HCT116 (cell line): ENCODE data around the gene FANCM. TPM values are rescaled to one million over a fixed set of nuclear protein-coding genes. Genes with fewer than 3 reads are reported as not detected.

Source experiments
- ATAC-seq: fragments of 200-7000 bp; cut with Tn5 transposase; 2 replicates; pipeline ENCODE4 v1.9.1; 2020; ENCODE audit warnings: mild to moderate bottlenecking, moderate library complexity
- Bru-seq: library from RNA; stranded (reverse); fragments of 400-500 nt; gene quantifications from one replicate; lab custom pipeline; 2021; lab: Mats Ljungman, UMichigan
- BruChase-seq, 2 experiments: library from RNA; stranded (reverse); fragments of 400-500 nt; gene quantifications; one replicate each; lab custom pipeline; 2021; lab: Mats Ljungman, UMichigan
- BruUV-seq: library from RNA; stranded (reverse); fragments of 400-500 nt; replicated peaks from 2 replicates; lab custom pipeline; 2021; lab: Mats Ljungman, UMichigan
- CTCF ChIA-PET: fragments of 300-600 bp; sonication (Branson Sonifier 250); formaldehyde crosslinking; loops from one replicate; lab custom pipeline; 2021; ENCODE audit warnings: antibody characterized with exemption; lab: Charles Lee
- POLR2A ChIA-PET: fragments of 300-600, 350-600 bp; sonication (Branson Sonifier 250); formaldehyde crosslinking; loops from one replicate; lab custom pipeline; 2021; ENCODE audit warnings: antibody characterized with exemption; lab: Charles Lee
- RAD21 ChIA-PET, 2 experiments: fragments of 300-600 bp; sonication (Branson Sonifier 250); formaldehyde crosslinking; loops; one replicate each; lab custom pipeline; 2023; ENCODE audit warnings: low total read pairs in 2 of 2; ENCODE audit not compliant: uncharacterized antibody in 2 of 2, unreplicated experiment in 2 of 2, low non-redundant PET in 1 of 2; lab: Charles Lee
- DNase-seq: peaks from one replicate; pipeline ENCODE4 v3.0.0-alpha.2; 2010; ENCODE audit warnings: low read depth, low spot score
- H2AFZ ChIP-seq: fragments of 200-600 bp; shearing (Covaris generic), sonication (generic); 2 replicates; pipeline ENCODE4 v1.6.1; 2017; ENCODE audit warnings: low read depth, mixed run types, mixed read lengths, antibody characterized with exemption, low read length; ENCODE audit not compliant: poor library complexity, severe bottlenecking
- H3K27ac ChIP-seq: 2 replicates; pipeline ENCODE4 v1.5.1; 2012; ENCODE audit warnings: low read depth, low read length
- H3K27me3 ChIP-seq: fragments of 200-600 bp; sonication (generic); 2 replicates; pipeline ENCODE4 v1.6.1; 2016; ENCODE audit warnings: mixed run types, low read length, mixed read lengths; ENCODE audit not compliant: insufficient read depth
- H3K36me3 ChIP-seq, 2 experiments: fragments of 200-500 bp in 1 of 2; fragments of 200-600 bp in 1 of 2; sonication (Bioruptor generic) in 1 of 2; sonication (generic) in 1 of 2; 2 replicates each; pipeline versions ENCODE4 v1.5.1 to v1.6.1; 2014 to 2016; ENCODE audit warnings: low read length in 2 of 2, inconsistent platforms in 1 of 2, mixed read lengths in 1 of 2, mixed run types in 1 of 2; ENCODE audit not compliant: insufficient read depth in 2 of 2, control insufficient read depth in 1 of 2
- H3K4me1 ChIP-seq, 2 experiments: fragments of 200-600 bp in 1 of 2; sonication (generic) in 1 of 2; 2 replicates each; pipeline versions ENCODE4 v1.5.1 to v1.6.1; 2012 to 2017; ENCODE audit warnings: low read length in 2 of 2, inconsistent platforms in 1 of 2, mild to moderate bottlenecking in 1 of 2, mixed read lengths in 1 of 2, mixed run types in 1 of 2, moderate library complexity in 1 of 2; ENCODE audit not compliant: insufficient read depth in 2 of 2, control insufficient read depth in 1 of 2
- H3K4me2 ChIP-seq: fragments of 200-600 bp; sonication (generic); 2 replicates; pipeline ENCODE4 v1.6.1; 2017; ENCODE audit warnings: mixed run types, low read length, mixed read lengths
- H3K4me3 ChIP-seq, 2 experiments: fragments of 200-600 bp in 1 of 2; sonication (generic) in 1 of 2; replicated peaks in 1 of 2; 2 replicates each; pipeline ENCODE4 v1.5.1; 2011 to 2016; ENCODE audit warnings: low read length in 2 of 2, control low read depth in 1 of 2, low read depth in 1 of 2, mild to moderate bottlenecking in 1 of 2, mixed read lengths in 1 of 2, mixed run types in 1 of 2
- H3K79me2 ChIP-seq: fragments of 200-600 bp; sonication (generic); 2 replicates; pipeline ENCODE4 v1.6.1; 2017; ENCODE audit warnings: mild to moderate bottlenecking, mixed run types, low read length, moderate library complexity, mixed read lengths; ENCODE audit not compliant: insufficient read depth
- H3K9ac ChIP-seq: fragments of 200-600 bp; sonication (generic); 2 replicates; pipeline ENCODE4 v1.6.1; 2016; ENCODE audit warnings: low read length, mixed read lengths
- H3K9me2 ChIP-seq: fragments of 200-600 bp; sonication (generic), shearing (Covaris generic); 2 replicates; pipeline ENCODE4 v1.6.1; 2017; ENCODE audit warnings: mixed run types, mild to moderate bottlenecking, moderate library complexity; ENCODE audit not compliant: insufficient read depth
- H3K9me3 ChIP-seq, 2 experiments: fragments of 200-500 bp in 1 of 2; fragments of 200-600 bp in 1 of 2; sonication (Bioruptor generic) in 1 of 2; sonication (generic) in 1 of 2; 2 replicates each; pipeline ENCODE4 v1.6.1; 2014 to 2017; ENCODE audit warnings: low read length in 2 of 2, mixed read lengths in 2 of 2, inconsistent platforms in 1 of 2, low read depth in 1 of 2, mild to moderate bottlenecking in 1 of 2, mixed run types in 1 of 2, moderate library complexity in 1 of 2; ENCODE audit not compliant: control insufficient read depth in 1 of 2, insufficient read depth in 1 of 2
- H4K20me1 ChIP-seq: fragments of 200-600 bp; sonication (generic), shearing (Covaris generic); 2 replicates; pipeline ENCODE4 v1.6.1; 2017; ENCODE audit warnings: mixed run types, mild to moderate bottlenecking, moderate library complexity; ENCODE audit not compliant: insufficient read depth
- CBX3 ChIP-seq: IDR thresholded peaks from 2 replicates; pipeline ENCODE4 v1.6.1; 2012; ENCODE audit warnings: low read depth
- CEBPB ChIP-seq: IDR thresholded peaks from 2 replicates; pipeline ENCODE4 v1.6.1; 2012; ENCODE audit warnings: low read depth
- CTCF ChIP-seq, 3 experiments: fragments of 200-600 bp in 1 of 3; sonication (generic) in 1 of 3; IDR thresholded peaks in 2 of 3; conservative IDR thresholded peaks in 1 of 3; 2 replicates each; pipeline ENCODE4 v1.5.1; 2012 to 2017; ENCODE audit warnings: low read depth in 2 of 3, low read length in 2 of 3, antibody characterized with exemption in 1 of 3, borderline replicate concordance in 1 of 3, control low read depth in 1 of 3, mild to moderate bottlenecking in 1 of 3, mixed read lengths in 1 of 3, mixed run types in 1 of 3, moderate library complexity in 1 of 3; ENCODE audit not compliant: insufficient read depth in 1 of 3
- EGR1 ChIP-seq: IDR thresholded peaks from 2 replicates; pipeline ENCODE4 v1.6.1; 2012; ENCODE audit warnings: low read depth
- EZH2 ChIP-seq: fragments of 200-600 bp; sonication (generic); IDR thresholded peaks from 2 replicates; pipeline ENCODE4 v1.6.1; 2017; ENCODE audit warnings: antibody characterized with exemption, mixed run types
- EZH2phosphoT487 ChIP-seq: fragments of 200-600 bp; IDR thresholded peaks from 2 replicates; pipeline ENCODE4 v1.6.1; 2018; ENCODE audit warnings: antibody characterized with exemption, borderline replicate concordance
- FOSL1 ChIP-seq: IDR thresholded peaks from 2 replicates; pipeline ENCODE4 v1.6.1; 2012; ENCODE audit warnings: low read depth
- MAX ChIP-seq: IDR thresholded peaks from 2 replicates; pipeline ENCODE4 v1.6.1; 2012
- POLR2A ChIP-seq: IDR thresholded peaks from 2 replicates; pipeline ENCODE4 v1.7.0; 2011; ENCODE audit warnings: borderline replicate concordance; ENCODE audit not compliant: insufficient read depth, insufficient read length; ENCODE audit errors: extremely low read depth
- POLR2AphosphoS5 ChIP-seq: IDR thresholded peaks from 2 replicates; pipeline ENCODE4 v1.6.1; 2011; ENCODE audit warnings: mild to moderate bottlenecking, low read depth, low read length, moderate library complexity
- RAD21 ChIP-seq: IDR thresholded peaks from 2 replicates; pipeline ENCODE4 v1.6.1; 2012; ENCODE audit warnings: low read depth, mild to moderate bottlenecking
- REST ChIP-seq: IDR thresholded peaks from 2 replicates; pipeline ENCODE4 v1.6.1; 2012; ENCODE audit warnings: low read depth
- SP1 ChIP-seq: IDR thresholded peaks from 2 replicates; pipeline ENCODE4 v1.6.1; 2012; ENCODE audit warnings: low read depth
- SRF ChIP-seq: IDR thresholded peaks from 2 replicates; pipeline ENCODE4 v1.6.1; 2012; ENCODE audit warnings: low read depth
- YY1 ChIP-seq: IDR thresholded peaks from 2 replicates; pipeline ENCODE4 v1.6.1; 2011; ENCODE audit warnings: low read length, low read depth, moderate library complexity, mild to moderate bottlenecking; ENCODE audit not compliant: insufficient replicate concordance; ENCODE audit errors: extremely low read depth
- ZFX ChIP-seq: fragments of 450-650 bp; IDR thresholded peaks from 2 replicates; pipeline ENCODE4 v1.6.1; 2017
- ZNF274 ChIP-seq: fragments of 200-500 bp; sonication (Bioruptor generic); IDR thresholded peaks from 2 replicates; pipeline ENCODE4 v1.6.1; 2014; ENCODE audit warnings: mild to moderate bottlenecking, low read depth, low read length, inconsistent platforms
- intact Hi-C: fragments of 100-400 bp; cut with micrococcal nuclease; formaldehyde crosslinking; loops from 2 replicates; pipeline ENCODE4 v1.10.0; 2022
- long read RNA-seq: library from polyadenylated mRNA; unstranded; transcript quantifications from one replicate; pipeline ENCODE4 v2.0.0, GENCODE V29; 2021; ENCODE audit not compliant: unreplicated experiment
- polyA plus RNA-seq: library from polyadenylated mRNA; unstranded; fragments of >200 nt; gene quantifications from 2 replicates; pipeline ENCODE4 v1.2.1, GENCODE V29; 2012; ENCODE audit warnings: missing spikeins
- total RNA-seq: library from RNA; stranded (reverse); gene quantifications from one replicate; pipeline ENCODE4 v1.2.1, GENCODE V29; 2021; ENCODE audit not compliant: unreplicated experiment

FANCM gene
- total RNA-seq (10.9 TPM), Bru-seq, nascent RNA (percentile 58 among the genes with signal in this experiment), BruChase-seq, experiment 1, labeled RNA remaining after a 6-hour chase (percentile 59 among the genes with signal in this experiment), BruChase-seq, experiment 2, labeled RNA remaining after a 2-hour chase (percentile 68 among the genes with signal in this experiment)
- polyA plus RNA-seq: 1.8 and 3.2 TPM in 2 replicates
- long read RNA-seq, full-length matches to known transcripts: 6 of 23 reads
- long read RNA-seq, partial matches to known transcripts: 9 of 23 reads
- long read RNA-seq, other reads (novel, unspliced or antisense): 8 of 23 reads

GRCh38 chr14:45135659-45136395 lies at the start of gene FANCM:
Gene FANCM, plus strand, starts transcription at chr14:45135930. Its CDS starts 102 bp downstream, at chr14:45136032.
- Histone ChIP-seq H3K27me3 (no peaks in the 10 kb centered on the region), H3K36me3 (no peaks in the 10 kb centered on the region), H3K9ac (peak within 1 kb of the TSS; percentile 71), H3K9me3 (no peaks in the 10 kb centered on the region), H3K9me2 (no peaks in the 10 kb centered on the region), H4K20me1 (no peaks in the 10 kb centered on the region), H3K4me2 (peak within 1 kb of the TSS; percentile 78), H3K4me1 (peaks cover 9 to 21% of the 10 kb centered on the region in 2 experiments), H3K79me2 (peaks cover 82% of the 10 kb centered on the region), H3K27ac (peak within 1 kb of the TSS; percentile 70), H2AFZ (peak within 1 kb of the TSS; percentile 69), H3K4me3 (peak within 1 kb of the TSS; percentile 67 to 92)
- CTCF ChIA-PET: no interaction called here
- POLR2A ChIA-PET: interaction anchor here (0.8 kb wide), 1 partner anchor 43 kb away, joined by 3 read pairs; no protein-coding TSS in a partner anchor
- intact Hi-C loops: loop anchor here (2.0 kb wide), 1 partner anchor 175 kb away; the partner anchor contains the start of gene KLHL28
- BruUV-seq: TSS peak; percentile 70
- ATAC-seq: peak; percentile 67
- DNase-seq: peak; percentile 98
- RAD21 ChIA-PET: no interaction called here
- TF ChIP-seq FOSL1 (no peak), CBX3 (peak; percentile 7; the same call in 1 of the 2 replicates), ZFX (no peak), SRF (peak; percentile 59; the same call in 1 of the 2 replicates), CTCF (IDR thresholded peaks at IDR 0.05 in 2 of 3, conservative IDR thresholded peaks at IDR 0.05 in 1 of 3; ENCODE audit: borderline replicate concordance in 1 of 3, insufficient read depth in 1 of 3, low read depth in 2 of 3, low read length in 2 of 3) (no peak), RAD21 (no peak), POLR2A (peak; percentile 79), EZH2 (no peak), POLR2AphosphoS5 (peak; percentile 82), MAX (peak; percentile 58), REST (no peak), CEBPB (no peak), EZH2phosphoT487 (no peak), SP1 (peak; percentile 83), EGR1 (no peak), YY1 (peak; percentile 68), ZNF274 (no peak)
